Coronary artery (tissue), 2 donors: ENCODE measurements around the gene UNC13B.
"Not testable (repeated sequence)": the region's sequence is repeated elsewhere in the genome, so short reads cannot be mapped to it uniquely, and the experiment has no call there.

ENCODE experiments used
- DNase-seq: peaks from one replicate; pipeline ENCODE4 v3.0.0-alpha.2; 2017; ENCODE audit warnings: low spot score
- H3K27ac ChIP-seq, 2 donors: fragments of 200-600 bp; sonication (generic); one replicate each; pipeline ENCODE4 v1.5.1; 2016 to 2019
- H3K4me3 ChIP-seq: fragments of 200-600 bp; sonication (generic); 2 replicates; pipeline ENCODE4 v1.5.1; 2016; ENCODE audit warnings: mild to moderate bottlenecking, moderate library complexity
- CTCF ChIP-seq: fragments of 200-600 bp; sonication (generic); IDR thresholded peaks from one replicate; pipeline ENCODE4 v1.5.1; 2019; ENCODE audit warnings: antibody characterized with exemption

UNC13B gene

GRCh38 chr9:35397923-35398322 is 236.1 kb downstream of the UNC13B start:
- H3K4me3 ChIP-seq, result no peak overlapping the region
- no peak for DNase-seq
- TF ChIP-seq CTCF, result no peak
- H3K27ac ChIP-seq, result no peak overlapping the region

GRCh38 chr9:35398651-35399335 is 237.0 kb downstream of the UNC13B start:
- Histone ChIP-seq H3K4me3 (no peak overlapping the region), H3K27ac (no peak overlapping the region)
- no peak for DNase-seq
- no peak for TF ChIP-seq CTCF

GRCh38 chr9:35404865-35405264 is 243.1 kb downstream of the UNC13B start:
- Histone ChIP-seq H3K27ac (no peak overlapping the region), H3K4me3 (no peak overlapping the region)
- DNase-seq, result no peak
- TF ChIP-seq CTCF, result no peak

GRCh38 chr9:35406183-35406959 is 244.6 kb downstream of the UNC13B start:
- H3K4me3 ChIP-seq, result no peak overlapping the region
- H3K27ac ChIP-seq, result no peak overlapping the region
- no peak for TF ChIP-seq CTCF
- DNase-seq, result no peak

GRCh38 chr9:35407846-35408245 is 246.0 kb downstream of the UNC13B start:
- no peak overlapping the region for H3K27ac ChIP-seq
- DNase-seq, result no peak
- no peak overlapping the region for H3K4me3 ChIP-seq
- TF ChIP-seq CTCF, result no peak

- DNase-seq, H3K27ac ChIP-seq: not testable (repeated sequence)
Observed at GRCh38 chr9:35409434-35409833, 247.6 kb downstream of the UNC13B start.

GRCh38 chr9:35414889-35415288 is 253.1 kb downstream of the UNC13B start:
- no peak overlapping the region for H3K27ac ChIP-seq
- DNase-seq, result no peak
- H3K4me3 ChIP-seq, result no peak overlapping the region
- no peak for TF ChIP-seq CTCF

More at GRCh38 chr9:35409434-35409833, 247.6 kb downstream of the UNC13B start:
- not testable (repeated sequence) for H3K4me3 ChIP-seq
